Vagina (tissue), 2 donors: ENCODE results near the gene FRMPD4.

Experiments
- CTCF ChIP-seq, 3 experiments: fragments of 450-650 bp in 2 of 3; fragments of 200-600 bp in 1 of 3; sonication (generic) in 1 of 3; IDR thresholded peaks; one replicate each; pipeline ENCODE4 v1.5.1; 2017 to 2019; ENCODE audit warnings: antibody characterized with exemption in 3 of 3, mild to moderate bottlenecking in 2 of 3, moderate library complexity in 2 of 3
- POLR2A ChIP-seq, 2 donors: fragments of 450-650 bp; IDR thresholded peaks; one replicate each; pipeline ENCODE4 v1.6.1; 2017; ENCODE audit warnings: antibody characterized with exemption in 2 of 2, mild to moderate bottlenecking in 2 of 2, moderate library complexity in 2 of 2
- POLR2AphosphoS5 ChIP-seq, 2 donors: sonication (generic); formaldehyde crosslinking; IDR thresholded peaks; one replicate each; pipeline ENCODE4 v1.9.0; 2017; ENCODE audit warnings: antibody characterized with exemption in 2 of 2, mild to moderate bottlenecking in 2 of 2, low read depth in 1 of 2; ENCODE audit not compliant: insufficient read depth in 1 of 2

GRCh38 chrX:12709047-12709446, 570.8 kb downstream of the FRMPD4 start:
- no peak for TF ChIP-seq POLR2A (IDR thresholded peaks at IDR 0.05)
- no peak for TF ChIP-seq CTCF (IDR thresholded peaks at IDR 0.05)
- no peak for TF ChIP-seq POLR2AphosphoS5 (IDR thresholded peaks at IDR 0.05; ENCODE audit: insufficient read depth in 1 of 2, low read depth in 1 of 2)
